Suprapubic skin (tissue), 4 donors: ENCODE results near the gene VEGFC. TPM values are rescaled to one million over a fixed set of nuclear protein-coding genes. Genes with fewer than 3 reads are reported as not detected.
A peak's percentile ranks its signal among the peaks of the same experiment; 100 is the strongest.

ENCODE experiments used
- DNase-seq, 2 donors: peaks; one replicate each; pipeline ENCODE4 v3.0.0-alpha.2; 2019; ENCODE audit warnings: low spot score in 2 of 2
- H3K27ac ChIP-seq: fragments of 200-600 bp; sonication (generic); one replicate; pipeline ENCODE4 v1.5.1; 2019
- H3K27me3 ChIP-seq: fragments of 200-600 bp; sonication (generic); one replicate; pipeline ENCODE4 v1.5.1; 2019
- H3K36me3 ChIP-seq: fragments of 200-600 bp; sonication (generic); one replicate; pipeline ENCODE4 v1.5.1; 2019
- H3K4me1 ChIP-seq: fragments of 200-600 bp; sonication (generic); one replicate; pipeline ENCODE4 v1.5.1; 2019
- H3K4me3 ChIP-seq: fragments of 200-600 bp; sonication (generic); one replicate; pipeline ENCODE4 v1.5.1; 2019; ENCODE audit warnings: mild to moderate bottlenecking
- H3K9me3 ChIP-seq: fragments of 200-600 bp; sonication (generic); one replicate; pipeline ENCODE4 v1.5.1; 2019
- EP300 ChIP-seq: sonication (generic); formaldehyde crosslinking; IDR thresholded peaks from one replicate; pipeline ENCODE4 v1.6.1; 2017; ENCODE audit warnings: antibody characterized with exemption
- POLR2A ChIP-seq, 2 donors: fragments of 450-650 bp; IDR thresholded peaks; one replicate each; pipeline ENCODE4 v1.6.1; 2017; ENCODE audit warnings: antibody characterized with exemption in 2 of 2, mild to moderate bottlenecking in 2 of 2, moderate library complexity in 2 of 2
- POLR2AphosphoS5 ChIP-seq, 3 donors: sonication (generic); formaldehyde crosslinking; IDR thresholded peaks; one replicate each; pipeline ENCODE4 v1.6.1; 2017; ENCODE audit warnings: antibody characterized with exemption in 3 of 3
- WGBS: methylation state at CpG from one replicate; pipeline ENCODE4 v1.1.5; 2018; 5-methylcytosine and 5-hydroxymethylcytosine counted together
- total RNA-seq, 4 donors: library from RNA; depleted of rRNA; stranded (reverse); fragments of >200 nt; gene quantifications; one replicate each; pipeline ENCODE4 v1.1.0, GENCODE V29; 2016
- TF ChIP-seq, protein P1 (sequence below), 2 donors: fragments of 200-600 bp in 1 of 2; fragments of 450-650 bp in 1 of 2; sonication (generic) in 1 of 2; IDR thresholded peaks; one replicate each; pipeline ENCODE4 v1.5.1; 2016 to 2019; ENCODE audit warnings: antibody characterized with exemption in 2 of 2, mild to moderate bottlenecking in 1 of 2, moderate library complexity in 1 of 2

The VEGFC gene
- total RNA-seq, 4 donors from 2014 or later, result 2.3 to 8.1 (median 4.1) TPM

DNA sequence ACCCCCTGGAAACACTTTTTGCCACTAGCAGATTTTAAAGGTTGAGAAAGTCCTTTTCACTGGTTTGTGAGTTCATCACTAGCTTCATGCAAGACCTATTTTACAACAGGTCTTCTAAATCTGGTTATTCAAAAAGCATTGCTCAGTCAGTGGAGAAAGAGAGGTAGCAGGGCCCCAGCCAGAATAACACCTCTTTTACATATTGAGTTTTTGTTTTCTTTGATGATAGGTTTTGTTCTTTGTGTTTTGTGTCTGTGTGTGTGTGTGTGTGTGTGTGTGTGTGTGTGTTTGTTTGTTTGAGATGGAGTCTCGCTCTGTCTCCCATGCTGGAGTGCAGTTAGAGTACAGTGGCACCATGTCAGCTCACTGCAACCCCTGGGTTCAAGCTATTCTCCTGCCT is 2.7 kb upstream of the VEGFC start:
- 79% methylated on average over 1 of the region's 1 CpG for WGBS
- no peak for DNase-seq

DNA sequence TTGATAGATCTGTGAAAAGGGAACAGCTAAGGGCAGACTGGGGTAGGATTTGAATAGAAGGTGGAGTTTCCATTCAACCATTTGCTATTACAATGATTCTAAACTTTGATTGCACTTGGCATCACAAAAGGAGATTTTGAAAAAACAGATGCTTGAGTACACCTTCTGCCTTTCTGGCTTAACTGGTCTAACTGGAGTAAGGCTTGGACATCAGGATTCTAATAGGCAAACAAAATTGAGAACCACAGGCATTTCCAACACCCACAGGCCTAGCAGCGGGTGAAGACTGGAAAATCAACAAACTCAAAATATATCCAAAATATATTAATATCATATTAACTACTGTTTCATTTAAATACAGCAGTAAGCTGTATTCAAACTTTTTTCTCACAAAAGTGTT is 1.9 kb upstream of the VEGFC start:
- Histone ChIP-seq H3K4me1 (peaks cover 23% of the 10 kb centered on the region), H3K9me3 (no peaks in the 10 kb centered on the region), H3K4me3 (no peak overlapping the region), H3K27ac (peak overlapping the region; percentile 14), H3K36me3 (no peaks in the 10 kb centered on the region), H3K27me3 (peaks cover 8% of the 10 kb centered on the region)
- 84% methylated on average over 1 of the region's 1 CpG for WGBS
- DNase-seq, result no peak
- TF ChIP-seq, protein P1, sequence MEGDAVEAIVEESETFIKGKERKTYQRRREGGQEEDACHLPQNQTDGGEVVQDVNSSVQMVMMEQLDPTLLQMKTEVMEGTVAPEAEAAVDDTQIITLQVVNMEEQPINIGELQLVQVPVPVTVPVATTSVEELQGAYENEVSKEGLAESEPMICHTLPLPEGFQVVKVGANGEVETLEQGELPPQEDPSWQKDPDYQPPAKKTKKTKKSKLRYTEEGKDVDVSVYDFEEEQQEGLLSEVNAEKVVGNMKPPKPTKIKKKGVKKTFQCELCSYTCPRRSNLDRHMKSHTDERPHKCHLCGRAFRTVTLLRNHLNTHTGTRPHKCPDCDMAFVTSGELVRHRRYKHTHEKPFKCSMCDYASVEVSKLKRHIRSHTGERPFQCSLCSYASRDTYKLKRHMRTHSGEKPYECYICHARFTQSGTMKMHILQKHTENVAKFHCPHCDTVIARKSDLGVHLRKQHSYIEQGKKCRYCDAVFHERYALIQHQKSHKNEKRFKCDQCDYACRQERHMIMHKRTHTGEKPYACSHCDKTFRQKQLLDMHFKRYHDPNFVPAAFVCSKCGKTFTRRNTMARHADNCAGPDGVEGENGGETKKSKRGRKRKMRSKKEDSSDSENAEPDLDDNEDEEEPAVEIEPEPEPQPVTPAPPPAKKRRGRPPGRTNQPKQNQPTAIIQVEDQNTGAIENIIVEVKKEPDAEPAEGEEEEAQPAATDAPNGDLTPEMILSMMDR (IDR thresholded peaks at IDR 0.05), result no peak
- TF ChIP-seq EP300 (no peak), POLR2AphosphoS5 (IDR thresholded peaks at IDR 0.05) (no peak), POLR2A (IDR thresholded peaks at IDR 0.05) (no peak)

More for the DNA sequence above, 2.7 kb upstream of the VEGFC start:
- Histone ChIP-seq H3K9me3 (no peaks in the 10 kb centered on the region), H3K27me3 (peaks cover 6% of the 10 kb centered on the region), H3K4me3 (no peak overlapping the region), H3K4me1 (peaks cover 23% of the 10 kb centered on the region), H3K27ac (no peak overlapping the region), H3K36me3 (no peaks in the 10 kb centered on the region)
- TF ChIP-seq, protein P1 (IDR thresholded peaks at IDR 0.05), result no peak
- TF ChIP-seq POLR2AphosphoS5 (IDR thresholded peaks at IDR 0.05), result no peak
- no peak for TF ChIP-seq POLR2A (IDR thresholded peaks at IDR 0.05)
- no peak for TF ChIP-seq EP300

DNA sequence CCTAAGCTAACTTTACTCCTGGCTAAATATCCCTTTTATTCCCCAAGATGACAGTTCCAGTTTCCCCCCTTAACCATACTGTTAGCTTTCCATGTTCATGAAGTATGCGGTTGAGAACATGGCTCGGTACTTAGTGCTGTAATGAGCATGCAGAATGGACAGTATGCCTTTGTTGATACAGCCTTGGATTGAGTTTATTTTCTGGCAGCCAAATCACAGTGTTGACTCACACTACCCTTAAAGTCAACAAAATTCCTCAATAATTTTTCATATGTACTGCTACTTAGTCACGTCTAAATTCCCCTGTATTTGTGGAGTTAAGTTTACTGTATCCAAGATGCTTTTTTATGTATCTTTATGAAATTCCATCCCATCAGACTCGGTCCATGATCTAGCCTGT is 1.4 kb upstream of the VEGFC start:
- H3K27ac ChIP-seq, result no peak overlapping the region
- WGBS, result 51% methylated on average over 4 of the region's 4 CpGs
- peaks cover 23% of the 10 kb centered on the region for H3K4me1 ChIP-seq
- H3K36me3 ChIP-seq, result no peaks in the 10 kb centered on the region
- peaks cover 8% of the 10 kb centered on the region for H3K27me3 ChIP-seq
- H3K9me3 ChIP-seq, result no peaks in the 10 kb centered on the region
- no peak overlapping the region for H3K4me3 ChIP-seq
- DNase-seq, result no peak
- TF ChIP-seq, protein P1 (IDR thresholded peaks at IDR 0.05), result no peak
- TF ChIP-seq EP300 (no peak), POLR2AphosphoS5 (IDR thresholded peaks at IDR 0.05) (no peak), POLR2A (IDR thresholded peaks at IDR 0.05) (no peak)

DNA sequence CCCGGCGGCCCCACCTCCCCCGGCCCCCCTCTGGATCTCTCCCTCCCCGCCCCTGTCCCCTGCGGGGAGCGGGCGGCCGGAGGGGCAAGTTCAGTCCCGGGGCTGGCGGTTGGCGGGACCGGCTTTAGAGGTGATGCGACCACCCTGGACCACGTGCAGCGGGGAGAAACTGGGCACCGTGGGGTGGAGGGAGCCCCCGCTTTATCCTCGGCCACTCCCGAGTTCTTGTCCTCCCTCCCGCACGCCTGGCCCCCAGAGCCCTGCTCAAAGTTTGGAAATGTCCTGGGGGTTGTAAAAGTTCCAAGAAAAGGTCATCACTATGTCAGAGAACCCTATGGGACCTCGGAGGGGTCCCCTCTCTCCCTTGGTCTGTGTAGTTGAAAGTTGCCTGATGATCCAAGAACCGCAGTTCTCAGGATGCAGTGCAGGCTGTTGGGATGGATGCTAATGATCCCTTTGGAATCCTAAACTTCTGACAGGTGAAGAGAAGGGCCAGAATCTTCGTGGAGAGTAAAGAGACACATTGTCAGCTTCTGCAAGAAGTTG is 411 bp upstream of the VEGFC start:
- TF ChIP-seq POLR2AphosphoS5 (IDR thresholded peaks at IDR 0.05) (no peak), EP300 (no peak), POLR2A (IDR thresholded peaks at IDR 0.05) (no peak)
- TF ChIP-seq, protein P1 (IDR thresholded peaks at IDR 0.05), result no peak
- Histone ChIP-seq H3K9me3 (no peaks in the 10 kb centered on the region), H3K36me3 (no peaks in the 10 kb centered on the region), H3K27ac (peak overlapping the region; percentile 50), H3K27me3 (peaks cover 8% of the 10 kb centered on the region), H3K4me3 (peak overlapping the region; percentile 63), H3K4me1 (peaks cover 23% of the 10 kb centered on the region)
- DNase-seq, result peak; percentile 77 to 80
- 13% methylated on average over 12 of the region's 24 CpGs for WGBS

DNA sequence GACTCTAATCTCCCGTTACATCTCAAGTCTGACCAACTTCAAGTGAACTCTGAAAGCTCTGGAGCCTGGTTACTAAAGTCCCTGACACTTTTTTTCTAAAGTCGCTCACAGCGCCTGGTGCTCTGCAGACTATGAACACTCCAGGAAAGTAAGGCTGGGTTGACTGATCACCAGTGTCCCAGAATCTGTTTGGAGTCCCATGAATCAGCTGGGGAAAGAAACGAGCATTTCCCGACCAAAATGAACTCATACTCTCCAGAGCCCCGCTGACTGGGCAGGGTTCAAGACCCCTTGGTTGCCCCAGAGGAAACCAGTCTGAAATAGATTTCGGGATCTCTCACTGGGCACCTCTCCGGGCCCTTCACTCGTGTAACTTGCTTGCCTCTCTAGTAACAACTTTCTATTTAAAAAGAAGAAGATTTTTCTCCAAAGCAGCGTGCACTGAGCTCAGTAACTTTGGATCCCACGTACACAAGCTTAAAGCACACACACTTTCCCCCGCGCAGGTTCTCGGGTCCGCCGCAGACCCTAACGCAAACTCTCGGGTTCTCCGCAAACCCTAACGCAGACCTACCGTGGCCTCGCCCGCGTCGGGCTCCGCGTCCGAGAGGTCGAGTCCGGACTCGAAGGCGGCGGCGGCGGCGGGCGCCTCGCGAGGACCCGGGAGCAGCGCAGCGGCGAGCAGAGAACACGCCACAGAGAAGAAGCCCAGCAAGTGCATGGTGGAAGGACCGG is 964 bp downstream of the VEGFC start:
- Histone ChIP-seq H3K27me3 (peaks cover 8% of the 10 kb centered on the region), H3K9me3 (no peaks in the 10 kb centered on the region), H3K4me3 (peak overlapping the region; percentile 63), H3K36me3 (no peaks in the 10 kb centered on the region), H3K4me1 (peaks cover 23% of the 10 kb centered on the region), H3K27ac (peak overlapping the region; percentile 74)
- DNase-seq, result peak in 1 of 2 donors; percentile 64
- TF ChIP-seq, protein P1 (IDR thresholded peaks at IDR 0.05), result no peak
- TF ChIP-seq POLR2A (IDR thresholded peaks at IDR 0.05), result no peak
- no peak for TF ChIP-seq POLR2AphosphoS5 (IDR thresholded peaks at IDR 0.05)
- no peak for TF ChIP-seq EP300
- whole genome bisulfite sequencing, result 4% methylated on average over 39 of the region's 45 CpGs
